Liver (tissue), 3 donors: ENCODE data around the gene GJB1.
"Not testable (repeated sequence)": the region's sequence is repeated elsewhere in the genome, so short reads cannot be mapped to it uniquely, and the experiment has no call there.

Experiments used
- ATF3 ChIP-seq: IDR thresholded peaks from 2 replicates; pipeline ENCODE4 v1.6.1; 2016; ENCODE audit warnings: antibody characterized with exemption
- CTCF ChIP-seq: fragments of 150-350 bp; IDR thresholded peaks from 2 replicates; pipeline ENCODE4 v1.5.1; 2017; ENCODE audit warnings: improper control_type of control experiment, low read depth, low read length; ENCODE audit not compliant: missing input control
- EGR1 ChIP-seq, 2 donors: IDR thresholded peaks; 2 replicates each; pipeline ENCODE4 v1.6.1; 2016 to 2018; ENCODE audit warnings: antibody characterized with exemption in 2 of 2, low read depth in 2 of 2
- FOXA2 ChIP-seq: IDR thresholded peaks from 2 replicates; pipeline ENCODE4 v1.6.1; 2016; ENCODE audit warnings: antibody characterized with exemption
- GABPA ChIP-seq, 2 donors: IDR thresholded peaks in 1 of 2; conservative IDR thresholded peaks in 1 of 2; 2 replicates each; pipeline ENCODE4 v1.6.1; 2016; ENCODE audit warnings: antibody characterized with exemption in 2 of 2, mild to moderate bottlenecking in 1 of 2, moderate library complexity in 1 of 2
- JUND ChIP-seq, 2 donors: IDR thresholded peaks; 2 replicates each; pipeline ENCODE4 v1.6.1; 2016; ENCODE audit warnings: antibody characterized with exemption in 2 of 2
- MAX ChIP-seq: IDR thresholded peaks from 2 replicates; pipeline ENCODE4 v1.6.1; 2016; ENCODE audit warnings: antibody characterized with exemption
- RAD21 ChIP-seq, 2 donors: IDR thresholded peaks; 2 replicates each; pipeline ENCODE4 v1.6.1; 2016; ENCODE audit warnings: antibody characterized with exemption in 2 of 2, mild to moderate bottlenecking in 2 of 2
- REST ChIP-seq: IDR thresholded peaks from 2 replicates; pipeline ENCODE4 v1.6.1; 2016; ENCODE audit warnings: antibody characterized with exemption, mild to moderate bottlenecking
- RXRA ChIP-seq, 2 donors: IDR thresholded peaks; 2 replicates each; pipeline ENCODE4 v1.6.1; 2017 to 2018; ENCODE audit warnings: antibody characterized with exemption in 2 of 2, mild to moderate bottlenecking in 1 of 2
- SP1 ChIP-seq: IDR thresholded peaks from 2 replicates; pipeline ENCODE4 v1.6.1; 2018; ENCODE audit warnings: antibody characterized with exemption, mild to moderate bottlenecking
- TAF1 ChIP-seq: conservative IDR thresholded peaks from 2 replicates; pipeline ENCODE4 v1.6.1; 2016; ENCODE audit warnings: antibody characterized with exemption, mild to moderate bottlenecking
- YY1 ChIP-seq: IDR thresholded peaks from 2 replicates; pipeline ENCODE4 v1.6.1; 2016; ENCODE audit warnings: antibody characterized with exemption, mild to moderate bottlenecking
- ZBTB33 ChIP-seq: IDR thresholded peaks from 2 replicates; pipeline ENCODE4 v1.6.1; 2016; ENCODE audit warnings: antibody characterized with exemption
- donor health status: healthy.
- donor health status: healthy.

- TF ChIP-seq CTCF; EGR1 (IDR thresholded peaks at IDR 0.05; ENCODE audit: low read depth in 2 of 2); REST; GABPA (IDR thresholded peaks at IDR 0.05 in 1 of 2, conservative IDR thresholded peaks at IDR 0.05 in 1 of 2); JUND (IDR thresholded peaks at IDR 0.05); RAD21 (IDR thresholded peaks at IDR 0.05); MAX; ATF3; TAF1; FOXA2: not testable (repeated sequence)
- peak; percentile 48 for TF ChIP-seq YY1
- peak; percentile 20 for TF ChIP-seq ZBTB33
- TF ChIP-seq RXRA (IDR thresholded peaks at IDR 0.05): peak; percentile 73 to 78
- peak; percentile 18 for TF ChIP-seq SP1
These were observed 42.3 kb upstream of the GJB1 start for GRCh38 chrX:71180579-71181265.
